GM23338 (cell line): ENCODE data around the gene WDR76. TPM values are rescaled to one million over a fixed set of nuclear protein-coding genes. Genes with fewer than 3 reads are reported as not detected.

Experiments
- ATAC-seq: fragments of 200-7000 bp; cut with Tn5 transposase; 3 replicates; pipeline ENCODE4 v1.9.1; 2020
- DNase-seq: peaks from one replicate; pipeline ENCODE4 v3.0.0-alpha.2; 2015; ENCODE audit warnings: low spot score
- H2AFZ ChIP-seq: fragments of 200-600 bp; sonication (generic); 2 replicates; pipeline ENCODE4 v1.8.0; 2016; ENCODE audit warnings: antibody characterized with exemption, mild to moderate bottlenecking, moderate library complexity
- H3F3A ChIP-seq: fragments of 200-600 bp; sonication (generic); replicated peaks from 2 replicates; pipeline ENCODE4 v1.8.0; 2017; ENCODE audit warnings: antibody characterized with exemption, mixed run types, low read depth
- H3K27ac ChIP-seq: fragments of 200-600 bp; sonication (generic); 2 replicates; pipeline ENCODE4 v1.6.1; 2016; ENCODE audit warnings: low read depth
- H3K27me3 ChIP-seq: fragments of 200-600 bp; sonication (generic); 2 replicates; pipeline ENCODE4 v1.8.0; 2016; ENCODE audit warnings: mild to moderate bottlenecking, mixed run types, moderate library complexity; ENCODE audit not compliant: insufficient read depth
- H3K36me3 ChIP-seq: fragments of 200-600 bp; sonication (generic); 2 replicates; pipeline ENCODE4 v1.8.0; 2016; ENCODE audit warnings: mild to moderate bottlenecking; ENCODE audit not compliant: insufficient read depth
- H3K4me1 ChIP-seq: fragments of 200-600 bp; sonication (generic); 2 replicates; pipeline ENCODE4 v1.8.0; 2016; ENCODE audit warnings: mild to moderate bottlenecking, moderate library complexity; ENCODE audit not compliant: insufficient read depth
- H3K4me2 ChIP-seq: fragments of 200-600 bp; sonication (generic); 2 replicates; pipeline ENCODE4 v1.7.1; 2017; ENCODE audit warnings: mixed run types
- H3K4me3 ChIP-seq: fragments of 200-600 bp; sonication (generic); 2 replicates; pipeline ENCODE4 v1.6.1; 2016; ENCODE audit warnings: mixed run types
- H3K79me2 ChIP-seq: fragments of 200-600 bp; sonication (generic); replicated peaks from 2 replicates; pipeline ENCODE4 v1.8.0; 2017; ENCODE audit warnings: mild to moderate bottlenecking; ENCODE audit not compliant: insufficient read depth
- H3K9me2 ChIP-seq: fragments of 200-600 bp; sonication (generic); 2 replicates; pipeline ENCODE4 v1.8.0; 2017; ENCODE audit not compliant: insufficient read depth
- H4K20me1 ChIP-seq: fragments of 200-600 bp; sonication (generic); replicated peaks from 2 replicates; pipeline ENCODE4 v1.8.0; 2017; ENCODE audit warnings: mild to moderate bottlenecking; ENCODE audit not compliant: insufficient read depth
- H3K27ac Mint-ChIP-seq: 2 replicates; pipeline ENCODE4 v1.8.0; 2020; ENCODE audit warnings: inconsistent platforms, mild to moderate bottlenecking, moderate library complexity, mixed read lengths
- H3K27me3 Mint-ChIP-seq: 3 replicates; pipeline ENCODE4 v1.8.0; 2022; ENCODE audit warnings: low read depth, mild to moderate bottlenecking, moderate library complexity, mixed read lengths, inconsistent platforms; ENCODE audit not compliant: insufficient read depth, poor library complexity
- H3K36me3 Mint-ChIP-seq: 3 replicates; pipeline ENCODE4 v1.8.0; 2021; ENCODE audit warnings: low read depth, mild to moderate bottlenecking, inconsistent platforms, moderate library complexity, mixed read lengths
- H3K4me1 Mint-ChIP-seq: 3 replicates; pipeline ENCODE4 v1.8.0; 2020; ENCODE audit warnings: mild to moderate bottlenecking, inconsistent platforms, mixed read lengths
- H3K4me3 Mint-ChIP-seq: 3 replicates; pipeline ENCODE4 v1.8.0; 2021; ENCODE audit warnings: moderate library complexity, mild to moderate bottlenecking, inconsistent platforms, mixed read lengths
- H3K9me3 Mint-ChIP-seq: 3 replicates; pipeline ENCODE4 v1.8.0; 2020; ENCODE audit warnings: moderate library complexity, mild to moderate bottlenecking, inconsistent platforms, mixed read lengths
- CREB1 ChIP-seq: fragments of 250-450 bp; sonication (Bioruptor Pico); IDR thresholded peaks from 2 replicates; pipeline ENCODE4 v1.5.0; 2020; ENCODE audit warnings: low read depth, mild to moderate bottlenecking, moderate library complexity
- CTCF ChIP-seq, 2 experiments: fragments of 200-600 bp in 1 of 2; sonication (generic) in 1 of 2; conservative IDR thresholded peaks; 2 replicates each; pipeline versions ENCODE4 v1.5.1 to v1.6.1; 2016 to 2017; ENCODE audit warnings: antibody characterized with exemption in 2 of 2, low read depth in 2 of 2, mild to moderate bottlenecking in 2 of 2, moderate library complexity in 1 of 2
- EZH2 ChIP-seq: fragments of 200-600 bp; sonication (generic); IDR thresholded peaks from one replicate; pipeline ENCODE4 v1.8.0; 2017; ENCODE audit warnings: antibody characterized with exemption, mild to moderate bottlenecking, low read depth; ENCODE audit not compliant: unreplicated experiment
- JUNB ChIP-seq: IDR thresholded peaks from one replicate; pipeline ENCODE4 v1.6.1; 2016; ENCODE audit warnings: antibody characterized with exemption; ENCODE audit not compliant: unreplicated experiment
- NANOG ChIP-seq: IDR thresholded peaks from 2 replicates; pipeline ENCODE4 v1.6.1; 2016; ENCODE audit warnings: antibody characterized with exemption, borderline replicate concordance
- POLR2AphosphoS5 ChIP-seq: IDR thresholded peaks from 2 replicates; pipeline ENCODE4 v1.6.1; 2016; ENCODE audit warnings: antibody characterized with exemption, low read depth
- STAT1 ChIP-seq: IDR thresholded peaks from one replicate; pipeline ENCODE4 v1.6.1; 2016; ENCODE audit warnings: antibody characterized with exemption; ENCODE audit not compliant: unreplicated experiment
- ZNF114 ChIP-seq: fragments of 250-450 bp; sonication (Bioruptor Pico); IDR thresholded peaks from 2 replicates; pipeline ENCODE4 v1.5.0; 2020; ENCODE audit warnings: mild to moderate bottlenecking, moderate library complexity
- ZNF331 ChIP-seq: fragments of 250-450 bp; sonication (Bioruptor Pico); IDR thresholded peaks from 2 replicates; pipeline ENCODE4 v1.5.0; 2020; ENCODE audit warnings: low read depth, mild to moderate bottlenecking, moderate library complexity
- long read RNA-seq: library from polyadenylated mRNA; unstranded; transcript quantifications from one replicate; pipeline ENCODE4 v2.0.0, GENCODE V29; 2020; ENCODE audit not compliant: unreplicated experiment
- polyA plus RNA-seq: library from polyadenylated mRNA; unstranded; fragments of >200 nt; fragmentation: Nextera tagmentation; extraction: Ambion mirVana; gene quantifications from 2 replicates; pipeline ENCODE4 v1.2.1, GENCODE V29; 2016
- total RNA-seq: library from RNA; depleted of rRNA; stranded (reverse); fragments of >200 nt; shearing (Covaris generic); gene quantifications from 2 replicates; pipeline ENCODE4 v1.2.3, GENCODE V29; 2014; rRNA removed
- TF ChIP-seq, protein P1 (sequence below): IDR thresholded peaks from one replicate; pipeline ENCODE4 v1.6.1; 2018; ENCODE audit warnings: antibody characterized with exemption; ENCODE audit not compliant: unreplicated experiment
- TF ChIP-seq, protein P2 (sequence below): IDR thresholded peaks from 2 replicates; pipeline ENCODE4 v1.6.1; 2016; ENCODE audit warnings: antibody characterized with exemption
- TF ChIP-seq, protein P3 (sequence below): fragments of 250-450 bp; sonication (Bioruptor Pico); IDR thresholded peaks from 2 replicates; pipeline ENCODE4 v1.5.0; 2020; ENCODE audit warnings: mild to moderate bottlenecking, moderate library complexity

The WDR76 gene
- total RNA-seq (14.6 and 17.8 TPM in 2 replicates), polyA plus RNA-seq (8.5 and 9.7 TPM in 2 replicates)
- long read RNA-seq, partial matches to known transcripts, result 2 of 4 reads
- long read RNA-seq, other reads (novel, unspliced or antisense), result 0 of 4 reads

DNA sequence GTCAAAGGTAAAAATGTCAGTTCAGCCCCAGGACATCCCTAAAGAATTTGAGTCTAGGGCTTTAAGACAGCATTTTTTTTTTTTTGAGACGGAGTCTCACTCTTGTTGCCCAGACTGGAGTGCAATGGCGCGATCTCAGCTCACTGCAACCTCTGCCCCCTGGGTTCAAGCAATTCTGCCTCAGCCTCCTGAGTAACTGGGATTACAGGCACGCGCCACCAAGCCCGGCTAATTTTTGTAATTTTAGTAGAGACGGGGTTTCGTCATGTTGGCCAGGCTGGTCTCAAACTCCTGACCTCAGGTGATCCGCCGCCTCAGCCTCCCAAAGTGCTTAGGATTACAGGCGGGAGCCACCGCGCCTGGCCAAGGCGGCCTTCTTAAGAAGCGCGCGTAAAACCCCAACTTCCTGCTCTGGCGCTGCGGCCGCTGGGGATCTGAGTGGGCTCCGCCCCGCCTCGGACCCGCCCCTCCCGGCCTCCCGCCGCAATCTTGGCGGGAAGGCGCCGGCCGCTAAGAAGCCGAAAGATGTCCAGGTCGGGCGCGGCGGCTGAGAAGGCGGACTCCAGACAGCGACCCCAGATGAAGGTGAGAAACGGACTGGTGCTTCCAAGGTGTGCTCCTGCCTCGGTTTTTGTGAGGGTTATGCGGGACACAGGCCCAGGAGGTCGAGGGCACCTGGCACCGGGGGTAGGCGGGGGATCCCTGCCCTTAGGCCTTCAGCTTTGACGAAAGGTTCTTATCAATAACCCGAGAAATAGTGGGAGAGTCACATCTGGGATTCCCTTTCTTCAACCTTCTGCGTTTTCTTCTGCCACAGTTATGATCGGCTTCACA lies at the start of gene WDR76:
TSS of gene WDR76 (plus strand) at position 495 of the 834 bp plus-strand sequence. CDS start at position 526, 31 bp downstream.
- DNase-seq, result peak; percentile 97
- Histone ChIP-seq H3K4me2 (peak within 1 kb of the TSS; percentile 89), H3K27ac (peak within 1 kb of the TSS; percentile 78; the same call in 1 of the 2 replicates), H3K4me1 (no peaks in the 10 kb centered on the region), H3K4me3 (peak within 1 kb of the TSS; percentile 69), H3K36me3 (no peaks in the 10 kb centered on the region; the same call in 1 of the 2 replicates), H3K79me2 (peaks cover 25% of the 10 kb centered on the region), H3K9me2 (peaks cover 12% of the 10 kb centered on the region), H3F3A (peaks cover 14% of the 10 kb centered on the region), H2AFZ (peak within 1 kb of the TSS; percentile 99), H3K27me3 (peaks cover 15% of the 10 kb centered on the region), H4K20me1 (peaks cover 7% of the 10 kb centered on the region; the same call in 1 of the 2 replicates)
- H3K4me3 Mint-ChIP-seq, result peak within 1 kb of the TSS; percentile 83
- no peak within 1 kb of the TSS for H3K27ac Mint-ChIP-seq
- TF ChIP-seq CTCF (conservative IDR thresholded peaks at IDR 0.05; ENCODE audit: low read depth in 2 of 2) (0 out of 4 replicates have a peak, but pooled peaks of 1 of the 2 experiments have one; percentile 1), NANOG (no peak), STAT1 (no peak), POLR2AphosphoS5 (peak; percentile 64), CREB1 (CRISPR knock-in tag) (no peak), ZNF331 (CRISPR knock-in tag) (no peak), ZNF114 (CRISPR knock-in tag) (0 out of 2 replicates have a peak, but pooled peaks have one; percentile 59), EZH2 (no peak), JUNB (no peak)
- TF ChIP-seq, protein P1, sequence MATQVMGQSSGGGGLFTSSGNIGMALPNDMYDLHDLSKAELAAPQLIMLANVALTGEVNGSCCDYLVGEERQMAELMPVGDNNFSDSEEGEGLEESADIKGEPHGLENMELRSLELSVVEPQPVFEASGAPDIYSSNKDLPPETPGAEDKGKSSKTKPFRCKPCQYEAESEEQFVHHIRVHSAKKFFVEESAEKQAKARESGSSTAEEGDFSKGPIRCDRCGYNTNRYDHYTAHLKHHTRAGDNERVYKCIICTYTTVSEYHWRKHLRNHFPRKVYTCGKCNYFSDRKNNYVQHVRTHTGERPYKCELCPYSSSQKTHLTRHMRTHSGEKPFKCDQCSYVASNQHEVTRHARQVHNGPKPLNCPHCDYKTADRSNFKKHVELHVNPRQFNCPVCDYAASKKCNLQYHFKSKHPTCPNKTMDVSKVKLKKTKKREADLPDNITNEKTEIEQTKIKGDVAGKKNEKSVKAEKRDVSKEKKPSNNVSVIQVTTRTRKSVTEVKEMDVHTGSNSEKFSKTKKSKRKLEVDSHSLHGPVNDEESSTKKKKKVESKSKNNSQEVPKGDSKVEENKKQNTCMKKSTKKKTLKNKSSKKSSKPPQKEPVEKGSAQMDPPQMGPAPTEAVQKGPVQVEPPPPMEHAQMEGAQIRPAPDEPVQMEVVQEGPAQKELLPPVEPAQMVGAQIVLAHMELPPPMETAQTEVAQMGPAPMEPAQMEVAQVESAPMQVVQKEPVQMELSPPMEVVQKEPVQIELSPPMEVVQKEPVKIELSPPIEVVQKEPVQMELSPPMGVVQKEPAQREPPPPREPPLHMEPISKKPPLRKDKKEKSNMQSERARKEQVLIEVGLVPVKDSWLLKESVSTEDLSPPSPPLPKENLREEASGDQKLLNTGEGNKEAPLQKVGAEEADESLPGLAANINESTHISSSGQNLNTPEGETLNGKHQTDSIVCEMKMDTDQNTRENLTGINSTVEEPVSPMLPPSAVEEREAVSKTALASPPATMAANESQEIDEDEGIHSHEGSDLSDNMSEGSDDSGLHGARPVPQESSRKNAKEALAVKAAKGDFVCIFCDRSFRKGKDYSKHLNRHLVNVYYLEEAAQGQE, result no peak
- TF ChIP-seq, protein P2, sequence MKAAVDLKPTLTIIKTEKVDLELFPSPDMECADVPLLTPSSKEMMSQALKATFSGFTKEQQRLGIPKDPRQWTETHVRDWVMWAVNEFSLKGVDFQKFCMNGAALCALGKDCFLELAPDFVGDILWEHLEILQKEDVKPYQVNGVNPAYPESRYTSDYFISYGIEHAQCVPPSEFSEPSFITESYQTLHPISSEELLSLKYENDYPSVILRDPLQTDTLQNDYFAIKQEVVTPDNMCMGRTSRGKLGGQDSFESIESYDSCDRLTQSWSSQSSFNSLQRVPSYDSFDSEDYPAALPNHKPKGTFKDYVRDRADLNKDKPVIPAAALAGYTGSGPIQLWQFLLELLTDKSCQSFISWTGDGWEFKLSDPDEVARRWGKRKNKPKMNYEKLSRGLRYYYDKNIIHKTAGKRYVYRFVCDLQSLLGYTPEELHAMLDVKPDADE, result no peak
- TF ChIP-seq, protein P3, sequence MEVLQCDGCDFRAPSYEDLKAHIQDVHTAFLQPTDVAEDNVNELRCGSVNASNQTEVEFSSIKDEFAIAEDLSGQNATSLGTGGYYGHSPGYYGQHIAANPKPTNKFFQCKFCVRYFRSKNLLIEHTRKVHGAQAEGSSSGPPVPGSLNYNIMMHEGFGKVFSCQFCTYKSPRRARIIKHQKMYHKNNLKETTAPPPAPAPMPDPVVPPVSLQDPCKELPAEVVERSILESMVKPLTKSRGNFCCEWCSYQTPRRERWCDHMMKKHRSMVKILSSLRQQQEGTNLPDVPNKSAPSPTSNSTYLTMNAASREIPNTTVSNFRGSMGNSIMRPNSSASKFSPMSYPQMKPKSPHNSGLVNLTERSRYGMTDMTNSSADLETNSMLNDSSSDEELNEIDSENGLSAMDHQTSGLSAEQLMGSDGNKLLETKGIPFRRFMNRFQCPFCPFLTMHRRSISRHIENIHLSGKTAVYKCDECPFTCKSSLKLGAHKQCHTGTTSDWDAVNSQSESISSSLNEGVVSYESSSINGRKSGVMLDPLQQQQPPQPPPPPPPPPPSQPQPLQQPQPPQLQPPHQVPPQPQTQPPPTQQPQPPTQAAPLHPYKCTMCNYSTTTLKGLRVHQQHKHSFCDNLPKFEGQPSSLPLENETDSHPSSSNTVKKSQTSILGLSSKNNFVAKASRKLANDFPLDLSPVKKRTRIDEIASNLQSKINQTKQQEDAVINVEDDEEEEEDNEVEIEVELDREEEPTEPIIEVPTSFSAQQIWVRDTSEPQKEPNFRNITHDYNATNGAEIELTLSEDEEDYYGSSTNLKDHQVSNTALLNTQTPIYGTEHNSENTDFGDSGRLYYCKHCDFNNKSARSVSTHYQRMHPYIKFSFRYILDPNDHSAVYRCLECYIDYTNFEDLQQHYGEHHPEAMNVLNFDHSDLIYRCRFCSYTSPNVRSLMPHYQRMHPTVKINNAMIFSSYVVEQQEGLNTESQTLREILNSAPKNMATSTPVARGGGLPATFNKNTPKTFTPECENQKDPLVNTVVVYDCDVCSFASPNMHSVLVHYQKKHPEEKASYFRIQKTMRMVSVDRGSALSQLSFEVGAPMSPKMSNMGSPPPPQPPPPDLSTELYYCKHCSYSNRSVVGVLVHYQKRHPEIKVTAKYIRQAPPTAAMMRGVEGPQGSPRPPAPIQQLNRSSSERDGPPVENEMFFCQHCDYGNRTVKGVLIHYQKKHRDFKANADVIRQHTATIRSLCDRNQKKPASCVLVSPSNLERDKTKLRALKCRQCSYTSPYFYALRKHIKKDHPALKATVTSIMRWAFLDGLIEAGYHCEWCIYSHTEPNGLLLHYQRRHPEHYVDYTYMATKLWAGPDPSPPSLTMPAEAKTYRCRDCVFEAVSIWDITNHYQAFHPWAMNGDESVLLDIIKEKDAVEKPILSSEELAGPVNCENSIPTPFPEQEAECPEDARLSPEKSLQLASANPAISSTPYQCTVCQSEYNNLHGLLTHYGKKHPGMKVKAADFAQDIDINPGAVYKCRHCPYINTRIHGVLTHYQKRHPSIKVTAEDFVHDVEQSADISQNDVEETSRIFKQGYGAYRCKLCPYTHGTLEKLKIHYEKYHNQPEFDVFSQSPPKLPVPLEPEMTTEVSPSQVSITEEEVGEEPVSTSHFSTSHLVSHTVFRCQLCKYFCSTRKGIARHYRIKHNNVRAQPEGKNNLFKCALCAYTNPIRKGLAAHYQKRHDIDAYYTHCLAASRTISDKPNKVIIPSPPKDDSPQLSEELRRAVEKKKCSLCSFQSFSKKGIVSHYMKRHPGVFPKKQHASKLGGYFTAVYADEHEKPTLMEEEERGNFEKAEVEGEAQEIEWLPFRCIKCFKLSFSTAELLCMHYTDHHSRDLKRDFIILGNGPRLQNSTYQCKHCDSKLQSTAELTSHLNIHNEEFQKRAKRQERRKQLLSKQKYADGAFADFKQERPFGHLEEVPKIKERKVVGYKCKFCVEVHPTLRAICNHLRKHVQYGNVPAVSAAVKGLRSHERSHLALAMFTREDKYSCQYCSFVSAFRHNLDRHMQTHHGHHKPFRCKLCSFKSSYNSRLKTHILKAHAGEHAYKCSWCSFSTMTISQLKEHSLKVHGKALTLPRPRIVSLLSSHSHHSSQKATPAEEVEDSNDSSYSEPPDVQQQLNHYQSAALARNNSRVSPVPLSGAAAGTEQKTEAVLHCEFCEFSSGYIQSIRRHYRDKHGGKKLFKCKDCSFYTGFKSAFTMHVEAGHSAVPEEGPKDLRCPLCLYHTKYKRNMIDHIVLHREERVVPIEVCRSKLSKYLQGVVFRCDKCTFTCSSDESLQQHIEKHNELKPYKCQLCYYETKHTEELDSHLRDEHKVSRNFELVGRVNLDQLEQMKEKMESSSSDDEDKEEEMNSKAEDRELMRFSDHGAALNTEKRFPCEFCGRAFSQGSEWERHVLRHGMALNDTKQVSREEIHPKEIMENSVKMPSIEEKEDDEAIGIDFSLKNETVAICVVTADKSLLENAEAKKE (CRISPR knock-in tag), result no peak
- ATAC-seq, result peak; percentile 84
- peaks cover 23% of the 10 kb centered on the region for H3K9me3 Mint-ChIP-seq
- peaks cover 28% of the 10 kb centered on the region for H3K36me3 Mint-ChIP-seq
- peaks cover 27% of the 10 kb centered on the region for H3K27me3 Mint-ChIP-seq
- H3K4me1 Mint-ChIP-seq, result peaks cover 4% of the 10 kb centered on the region; the same call in 1 of the 3 replicates
